Body of pancreas (tissue), 4 donors: ENCODE measurements around the gene CACTIN.

Source experiments
- CTCF ChIP-seq, 7 experiments: fragments of 450-650 bp in 4 of 7; fragments of 200-600 bp in 3 of 7; sonication (generic) in 3 of 7; IDR thresholded peaks; one replicate each; pipeline ENCODE4 v1.5.1; 2016 to 2019; ENCODE audit warnings: antibody characterized with exemption in 7 of 7
- POLR2A ChIP-seq, 3 donors: fragments of 450-650 bp; IDR thresholded peaks; one replicate each; pipeline ENCODE4 v1.6.1; 2016; ENCODE audit warnings: antibody characterized with exemption in 3 of 3, mild to moderate bottlenecking in 2 of 3

- no peak for TF ChIP-seq CTCF (IDR thresholded peaks at IDR 0.05)
- no peak for TF ChIP-seq POLR2A (IDR thresholded peaks at IDR 0.05)
Observed at GRCh38 chr19:3649888-3650287, 23.3 kb upstream of the CACTIN start.
